HepG2 (cell line): ENCODE results near the gene NTM. TPM values are rescaled to one million over a fixed set of nuclear protein-coding genes. Genes with fewer than 3 reads are reported as not detected.

ENCODE experiments used
- ATAC-seq: fragments of 200-7000 bp; cut with Tn5 transposase; 3 replicates; pipeline ENCODE4 v1.9.1; 2020; ENCODE audit warnings: mild to moderate bottlenecking, moderate library complexity
- BruUV-seq: library from RNA; stranded (reverse); fragments of 400-500 nt; replicated peaks from 2 replicates; lab custom pipeline; 2021; lab: Mats Ljungman, UMichigan
- CTCF ChIA-PET: fragments of 300-600 bp; formaldehyde crosslinking; extraction: SDS; loops from one replicate; lab custom pipeline; 2021; ENCODE audit warnings: low total read pairs, inconsistent platforms, low intra/inter-chr PET ratio; lab: Yijun Ruan, JAX
- POLR2A ChIA-PET: fragments of 350-600 bp; sonication (Branson Sonifier 250); formaldehyde crosslinking; loops from one replicate; lab custom pipeline; 2020; ENCODE audit warnings: antibody characterized with exemption, inconsistent platforms; lab: Yijun Ruan, JAX
- DNase-seq: peaks from one replicate; pipeline ENCODE4 v3.0.0-alpha.2; 2015; ENCODE audit warnings: low spot score
- FAIRE-seq: peaks from 3 replicates; lab custom pipeline; 2011; peaks lifted over from hg19 to GRCh38; lab: Jason Lieb, UNC
- H2AFZ ChIP-seq: one replicate; pipeline ENCODE4 v1.6.1; 2011; ENCODE audit warnings: low read length, inconsistent platforms
- H3K27ac ChIP-seq: fragments of 300-600 bp; 3 replicates; pipeline ENCODE4 v1.8.0; 2011; ENCODE audit warnings: mixed run types, mild to moderate bottlenecking, mixed read lengths, low read length, inconsistent platforms; ENCODE audit not compliant: insufficient read depth; ENCODE audit errors: extremely low read length
- H3K27me3 ChIP-seq, 2 experiments: fragments of 200-600 bp in 1 of 2; 2 replicates in 1 of 2; 3 replicates in 1 of 2; pipeline versions ENCODE4 v1.6.0 to v1.8.0; 2011; ENCODE audit warnings: low read length in 2 of 2, mild to moderate bottlenecking in 2 of 2, moderate library complexity in 2 of 2, inconsistent platforms in 1 of 2; ENCODE audit not compliant: insufficient read depth in 2 of 2, control insufficient read depth in 1 of 2
- H3K36me3 ChIP-seq, 2 experiments: fragments of 200-600 bp in 1 of 2; replicated peaks in 1 of 2; 2 replicates in 1 of 2; 3 replicates in 1 of 2; pipeline versions ENCODE4 v1.5.1 to v1.8.0; 2011; ENCODE audit warnings: low read length in 2 of 2, inconsistent platforms in 1 of 2; ENCODE audit not compliant: insufficient read depth in 2 of 2, control insufficient read depth in 1 of 2
- H3K4me1 ChIP-seq: 2 replicates; pipeline ENCODE4 v1.5.1; 2012; ENCODE audit warnings: low read length, inconsistent platforms; ENCODE audit not compliant: insufficient read depth
- H3K4me2 ChIP-seq: 2 replicates; pipeline ENCODE4 v1.6.0; 2011; ENCODE audit warnings: low read depth, low read length, inconsistent platforms
- H3K4me3 ChIP-seq, 3 experiments: fragments of 200-600 bp in 1 of 3; sonication (generic), shearing (Covaris generic) in 1 of 3; replicated peaks in 1 of 3; 2 replicates each; pipeline ENCODE4 v1.5.1; 2011 to 2016; ENCODE audit warnings: low read length in 3 of 3, inconsistent platforms in 2 of 3, low read depth in 2 of 3, mild to moderate bottlenecking in 2 of 3, control low read depth in 1 of 3, mixed read lengths in 1 of 3; ENCODE audit not compliant: insufficient read depth in 1 of 3
- H3K79me2 ChIP-seq: one replicate; pipeline ENCODE4 v1.6.1; 2011; ENCODE audit warnings: low read length, inconsistent platforms; ENCODE audit not compliant: insufficient read depth
- H3K9ac ChIP-seq: 2 replicates; pipeline ENCODE4 v1.6.0; 2011; ENCODE audit warnings: mild to moderate bottlenecking, low read depth, low read length, inconsistent platforms; ENCODE audit not compliant: insufficient read depth
- H3K9me3 ChIP-seq: 2 replicates; pipeline ENCODE4 v1.5.1; 2012; ENCODE audit warnings: mild to moderate bottlenecking, low read length
- H4K20me1 ChIP-seq: 2 replicates; pipeline ENCODE4 v1.6.0; 2011; ENCODE audit warnings: inconsistent platforms, mild to moderate bottlenecking, low read length, moderate library complexity; ENCODE audit not compliant: insufficient read depth
- DR1 ChIP-seq: sonication (generic); formaldehyde crosslinking; IDR thresholded peaks from 2 replicates; pipeline ENCODE4 v1.8.0; 2021; ENCODE audit warnings: mild to moderate bottlenecking, missing genetic modification reagents, inconsistent platforms
- KDM5A ChIP-seq: fragments of 200-600 bp; sonication (generic); IDR thresholded peaks from 2 replicates; pipeline ENCODE4 v1.7.0; 2018; ENCODE audit warnings: antibody characterized with exemption, mild to moderate bottlenecking, low read length, borderline replicate concordance
- MED1 ChIP-seq: sonication (generic); formaldehyde crosslinking; IDR thresholded peaks from 2 replicates; pipeline ENCODE4 v1.4.0; 2020; ENCODE audit warnings: missing genetic modification reagents
- RBFOX2 ChIP-seq: fragments of 200-400 bp; formaldehyde crosslinking; IDR thresholded peaks from 2 replicates; pipeline ENCODE4 v1.6.1; 2017; ENCODE audit warnings: low read depth, mild to moderate bottlenecking, low read length
- RXRB ChIP-seq: IDR thresholded peaks from 2 replicates; pipeline ENCODE4 v1.6.1; 2016; ENCODE audit warnings: borderline replicate concordance, missing genetic modification reagents, missing compliant biosample characterization
- SAP130 ChIP-seq: IDR thresholded peaks from 2 replicates; pipeline ENCODE4 v1.6.1; 2016; ENCODE audit warnings: low read depth
- ZNF3 ChIP-seq: IDR thresholded peaks from 2 replicates; pipeline ENCODE4 v1.7.0; 2017; ENCODE audit warnings: inconsistent platforms
- ZNF335 ChIP-seq: sonication (generic); formaldehyde crosslinking; IDR thresholded peaks from 2 replicates; pipeline ENCODE4 v1.4.0; 2020; ENCODE audit warnings: missing genetic modification reagents
- WGBS: methylation state at CpG from one replicate; pipeline ENCODE4 v1.1.6; 2017; ENCODE audit warnings: low lambda C conversion rate; 5-methylcytosine and 5-hydroxymethylcytosine counted together
- in situ Hi-C: cut with HindIII; loops from 2 replicates; pipeline ENCODE4 v1.10.0; 2017; ENCODE audit warnings: low pct_unique_long_range_greater_than_20kb; ENCODE audit not compliant: extremely low pct_ligation_motif_present
- intact Hi-C: fragments of 100-400 bp; cut with micrococcal nuclease; formaldehyde crosslinking; loops from one replicate; pipeline ENCODE4 v1.10.0; 2022; ENCODE audit not compliant: unreplicated experiment
- polyA plus RNA-seq, 8 experiments: library from polyadenylated mRNA; depleted of rRNA in 3 of 8; stranded (reverse) in 7 of 8; unstranded in 1 of 8; fragments of >200 nt; fragmentation: Illumina TruSeq in 4 of 8; extraction: Trizol in 4 of 8; gene quantifications; 2 replicates each; pipeline versions ENCODE4 v1.2.1 to v1.2.3, GENCODE V29; 2011 to 2016; ENCODE audit warnings: low read depth in 4 of 8, missing spikeins in 1 of 8, mixed read lengths in 1 of 8; ENCODE audit not compliant: insufficient read depth in 1 of 8
- total RNA-seq, 5 experiments: library from RNA; depleted of rRNA; stranded (reverse); fragments of >200 nt; fragmentation: Illumina TruSeq; extraction: Trizol; gene quantifications; 2 replicates each; pipeline ENCODE4 v1.2.3, GENCODE V29; 2016; ENCODE audit warnings: low read depth in 1 of 5
- TF ChIP-seq, protein P1 (sequence below): sonication (generic); formaldehyde crosslinking; IDR thresholded peaks from 2 replicates; pipeline ENCODE4 v1.4.0; 2020; ENCODE audit warnings: low read depth, mild to moderate bottlenecking, missing genetic modification reagents
- TF ChIP-seq, protein P2 (sequence below): fragments of 450-650 bp; IDR thresholded peaks from 2 replicates; pipeline ENCODE4 v1.6.1; 2016

The NTM gene
- total and polyA plus RNA-seq, 2 of the 13 experiments (the other 11 are each of a cell fraction or from before 2014, with no cell fraction given), result not detected

DNA sequence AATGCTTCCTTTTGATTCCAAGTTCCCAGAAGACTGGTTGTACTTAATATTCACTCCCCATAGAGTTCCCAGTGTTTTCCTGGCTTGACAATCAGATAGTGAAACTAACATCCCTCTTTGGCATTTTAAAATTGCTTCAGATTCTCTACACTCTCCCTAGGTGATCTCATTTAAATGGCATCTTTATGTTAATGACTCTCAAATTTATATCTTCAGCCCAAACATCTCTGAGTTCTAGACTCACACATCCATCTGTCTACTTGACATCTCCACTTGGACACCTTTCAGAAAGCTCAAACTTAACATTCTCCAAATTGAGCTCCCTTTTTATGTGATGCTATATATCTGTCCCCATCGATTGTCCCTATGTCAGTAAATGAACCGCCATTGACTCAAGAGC, 232.0 kb downstream of the NTM start:
- Histone ChIP-seq H3K79me2 (no peaks in the 10 kb centered on the region), H3K27ac (no peak overlapping the region), H3K4me3 (no peak overlapping the region), H3K36me3 (no peaks in the 10 kb centered on the region), H3K4me1 (no peaks in the 10 kb centered on the region), H3K4me2 (no peak overlapping the region), H4K20me1 (no peaks in the 10 kb centered on the region), H3K9me3 (no peaks in the 10 kb centered on the region), H3K9ac (no peak overlapping the region), H3K27me3 (peaks cover 0 to under 1% of the 10 kb centered on the region in 2 experiments; a peak in 1 of 5 replicates), H2AFZ (no peak overlapping the region)
- POLR2A ChIA-PET, result no interaction called here
- DNase-seq (no peak), ATAC-seq (no peak), FAIRE-seq (no peak)
- TF ChIP-seq RBFOX2 (no peak), KDM5A (no peak), RXRB (CRISPR knock-in tag) (no peak)
- TF ChIP-seq, protein P1, sequence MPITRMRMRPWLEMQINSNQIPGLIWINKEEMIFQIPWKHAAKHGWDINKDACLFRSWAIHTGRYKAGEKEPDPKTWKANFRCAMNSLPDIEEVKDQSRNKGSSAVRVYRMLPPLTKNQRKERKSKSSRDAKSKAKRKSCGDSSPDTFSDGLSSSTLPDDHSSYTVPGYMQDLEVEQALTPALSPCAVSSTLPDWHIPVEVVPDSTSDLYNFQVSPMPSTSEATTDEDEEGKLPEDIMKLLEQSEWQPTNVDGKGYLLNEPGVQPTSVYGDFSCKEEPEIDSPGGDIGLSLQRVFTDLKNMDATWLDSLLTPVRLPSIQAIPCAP (CRISPR knock-in tag), result no peak
- BruUV-seq, result no TSS peak
- in situ Hi-C loops (no loop called here), intact Hi-C loops (no loop called here)
- 22% methylated on average over 2 of the region's 2 CpGs for WGBS
- CTCF ChIA-PET, result no interaction called here

DNA sequence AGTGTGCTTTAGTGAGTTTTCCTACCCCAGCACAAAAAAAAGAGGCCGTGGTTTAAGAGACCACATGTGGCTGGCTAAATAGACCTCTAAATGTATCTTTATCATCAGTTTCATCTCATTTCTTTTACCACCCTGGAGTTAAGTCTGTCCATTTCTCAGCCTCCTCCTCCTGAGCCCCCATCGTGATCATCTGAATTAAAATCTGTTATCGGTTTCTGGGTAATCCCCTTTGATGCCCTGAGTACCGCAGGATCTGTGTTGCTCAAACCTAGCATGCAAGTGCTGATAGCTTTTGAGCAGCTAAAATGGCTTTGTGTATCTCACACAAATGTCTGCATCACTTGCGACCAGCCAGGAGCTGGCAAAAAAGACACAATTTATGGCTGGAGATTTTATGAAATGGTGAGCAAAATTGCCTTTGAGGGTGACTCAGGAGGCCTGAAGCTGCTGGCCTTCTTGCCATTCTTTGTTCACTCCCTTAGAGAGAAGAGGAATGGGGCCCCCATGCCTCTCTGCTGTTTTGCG, 236.5 kb downstream of the NTM start:
- ChIA-PET CTCF (no interaction called here), POLR2A (no interaction called here)
- no peak for TF ChIP-seq ZNF3 (CRISPR knock-in tag)
- no peak for TF ChIP-seq MED1 (CRISPR knock-in tag)
- TF ChIP-seq, protein P2, sequence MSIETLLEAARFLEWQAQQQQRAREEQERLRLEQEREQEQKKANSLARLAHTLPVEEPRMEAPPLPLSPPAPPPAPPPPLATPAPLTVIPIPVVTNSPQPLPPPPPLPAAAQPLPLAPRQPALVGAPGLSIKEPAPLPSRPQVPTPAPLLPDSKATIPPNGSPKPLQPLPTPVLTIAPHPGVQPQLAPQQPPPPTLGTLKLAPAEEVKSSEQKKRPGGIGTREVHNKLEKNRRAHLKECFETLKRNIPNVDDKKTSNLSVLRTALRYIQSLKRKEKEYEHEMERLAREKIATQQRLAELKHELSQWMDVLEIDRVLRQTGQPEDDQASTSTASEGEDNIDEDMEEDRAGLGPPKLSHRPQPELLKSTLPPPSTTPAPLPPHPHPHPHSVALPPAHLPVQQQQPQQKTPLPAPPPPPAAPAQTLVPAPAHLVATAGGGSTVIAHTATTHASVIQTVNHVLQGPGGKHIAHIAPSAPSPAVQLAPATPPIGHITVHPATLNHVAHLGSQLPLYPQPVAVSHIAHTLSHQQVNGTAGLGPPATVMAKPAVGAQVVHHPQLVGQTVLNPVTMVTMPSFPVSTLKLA, result no peak
- no peak for TF ChIP-seq DR1 (CRISPR knock-in tag)
- TF ChIP-seq ZNF335, result no peak
- TF ChIP-seq SAP130 (CRISPR knock-in tag), result no peak
- no peak for FAIRE-seq
- Histone ChIP-seq H4K20me1 (no peaks in the 10 kb centered on the region), H3K4me2 (no peak overlapping the region), H3K27me3 (peaks cover 0 to 4% of the 10 kb centered on the region in 2 experiments; a peak in 2 of 5 replicates), H3K9me3 (no peaks in the 10 kb centered on the region), H3K27ac (no peak overlapping the region), H2AFZ (no peak overlapping the region), H3K79me2 (no peaks in the 10 kb centered on the region), H3K9ac (no peak overlapping the region), H3K4me3 (no peak overlapping the region), H3K4me1 (no peaks in the 10 kb centered on the region), H3K36me3 (no peaks in the 10 kb centered on the region)
- BruUV-seq, result no TSS peak
- intact Hi-C loops (no loop called here), in situ Hi-C loops (no loop called here)
- no peak for ATAC-seq
- WGBS, result 21% methylated on average over 6 of the region's 6 CpGs
- no peak for DNase-seq
